Stimulated activated CD8-positive, alpha-beta memory T cell treated with anti-CD3 and anti-CD28 coated beads, Interleukin-15, amount 100 ng/mL, for 4 hours (primary cell): ENCODE data around the gene SHB.
"Not testable (repeated sequence)": the region's sequence is repeated elsewhere in the genome, so short reads cannot be mapped to it uniquely, and the experiment has no call there.

ENCODE experiments used
- DNase-seq, 2 donors: peaks; one replicate each; pipeline ENCODE4 v3.0.0-alpha.2; 2020; ENCODE audit warnings: low read depth in 2 of 2

The SHB gene

DNA sequence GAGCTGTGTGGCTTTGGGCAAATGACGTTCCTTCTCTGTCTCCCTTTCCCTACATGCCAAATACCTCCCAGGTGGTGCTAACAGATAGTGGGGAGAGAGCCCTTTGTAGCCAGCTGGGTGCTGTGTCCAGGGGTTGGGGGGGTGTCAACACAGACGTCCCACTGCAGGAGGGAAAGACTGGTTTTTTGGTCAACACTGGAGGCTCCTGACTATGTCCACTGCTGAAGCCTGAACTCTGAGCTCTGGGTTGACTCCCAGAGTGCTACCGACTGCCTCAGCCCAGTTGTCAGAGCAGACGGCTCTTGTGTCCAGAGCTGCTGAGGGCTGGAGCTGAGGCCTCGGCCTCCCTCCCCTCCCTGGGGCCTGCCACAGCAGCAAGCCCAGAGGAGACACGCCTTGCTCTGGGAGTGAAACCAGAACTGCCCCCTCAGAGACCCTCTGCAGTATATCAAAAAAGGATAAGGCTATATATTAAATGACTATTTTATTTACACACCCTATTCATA is 150.3 kb downstream of the SHB start:
- no peak for DNase-seq

DNA sequence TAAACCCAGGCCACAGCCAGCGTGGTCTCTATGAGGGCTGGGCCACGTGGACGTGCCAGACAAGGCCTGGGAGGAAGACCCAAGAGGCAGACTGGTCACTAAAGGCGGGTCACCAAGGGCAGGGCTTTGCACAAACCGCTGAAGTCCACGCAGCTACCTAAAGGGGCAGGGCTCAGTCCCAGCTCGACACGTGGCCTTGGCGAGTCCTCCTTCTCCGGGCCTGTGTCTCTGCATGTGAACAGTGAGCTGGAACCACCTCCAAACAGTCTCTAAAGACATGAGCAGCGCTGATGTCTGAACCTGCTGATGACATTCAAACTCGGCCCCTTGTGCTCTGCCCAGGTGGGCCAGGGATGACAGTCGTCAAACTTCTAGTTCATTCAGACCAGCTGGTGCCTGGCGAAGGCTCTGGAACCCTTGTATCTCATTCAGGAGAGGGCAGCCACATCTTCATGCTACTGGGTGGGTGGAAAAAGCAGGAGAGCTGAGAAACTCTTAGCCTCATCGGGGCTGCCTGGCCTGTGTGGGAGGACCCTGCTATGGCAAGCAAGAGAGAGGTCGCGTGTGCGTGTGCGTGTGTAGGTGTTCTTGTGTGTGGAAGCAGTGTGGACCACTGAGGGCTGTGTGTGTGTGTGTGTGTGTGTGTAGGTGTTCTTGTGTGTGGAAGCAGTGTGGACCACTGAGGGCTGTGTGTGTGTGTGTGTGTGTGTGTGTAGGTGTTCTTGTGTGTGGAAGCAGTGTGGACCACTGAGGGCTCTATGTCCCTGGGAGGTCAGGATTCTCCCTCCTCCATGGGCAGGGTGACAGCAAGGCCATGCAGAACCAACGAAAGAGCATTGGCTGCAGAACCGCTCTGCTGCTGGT is 151.0 kb downstream of the SHB start:
- no peak for DNase-seq

GRCh38 chr9:37917313-37917731 is 151.7 kb downstream of the SHB start:
- no peak for DNase-seq

DNA sequence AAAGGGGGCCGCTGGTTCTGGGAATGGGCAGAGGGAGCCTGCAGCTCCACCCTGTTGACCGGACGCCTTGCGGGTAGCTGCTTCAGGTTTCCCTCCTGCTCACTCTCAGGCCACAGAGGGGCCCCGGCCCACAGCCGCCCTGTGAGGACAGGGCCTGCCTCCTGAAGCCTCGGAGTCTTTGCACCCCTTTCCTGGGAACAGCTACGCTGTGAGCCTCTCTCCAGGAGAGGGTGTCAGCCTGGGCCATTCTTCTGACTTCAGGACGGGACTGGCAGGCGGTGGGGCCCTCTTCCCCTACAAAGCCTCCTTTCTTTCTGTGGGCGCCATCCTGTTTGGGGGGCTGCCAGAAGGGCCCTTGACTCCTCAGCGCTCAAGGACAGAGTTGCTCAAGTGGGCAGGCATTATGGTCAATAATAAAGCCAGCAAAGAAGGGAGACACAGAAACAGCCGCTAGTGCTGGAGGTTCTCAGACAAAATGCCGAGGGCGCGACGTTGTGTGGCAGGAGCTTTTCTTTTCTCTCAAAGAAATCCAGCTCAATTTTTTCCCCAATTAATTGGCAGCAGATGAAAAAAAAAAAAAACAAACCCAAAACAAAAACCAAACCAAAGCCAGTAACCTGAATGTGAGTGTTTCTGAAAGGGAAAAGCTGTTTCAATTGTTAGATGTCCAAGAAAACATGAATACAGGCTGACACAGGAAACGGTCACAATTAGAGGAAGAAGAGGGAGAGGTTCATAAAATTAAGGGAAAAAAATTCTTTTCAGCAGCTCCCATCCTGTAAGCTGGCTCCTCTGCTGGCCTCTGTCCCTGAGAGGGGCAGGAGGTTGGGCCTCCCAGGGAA is 152.3 kb downstream of the SHB start:
- no peak for DNase-seq

GRCh38 chr9:37915911-37916470 is 153.0 kb downstream of the SHB start:
- no peak for DNase-seq

DNA sequence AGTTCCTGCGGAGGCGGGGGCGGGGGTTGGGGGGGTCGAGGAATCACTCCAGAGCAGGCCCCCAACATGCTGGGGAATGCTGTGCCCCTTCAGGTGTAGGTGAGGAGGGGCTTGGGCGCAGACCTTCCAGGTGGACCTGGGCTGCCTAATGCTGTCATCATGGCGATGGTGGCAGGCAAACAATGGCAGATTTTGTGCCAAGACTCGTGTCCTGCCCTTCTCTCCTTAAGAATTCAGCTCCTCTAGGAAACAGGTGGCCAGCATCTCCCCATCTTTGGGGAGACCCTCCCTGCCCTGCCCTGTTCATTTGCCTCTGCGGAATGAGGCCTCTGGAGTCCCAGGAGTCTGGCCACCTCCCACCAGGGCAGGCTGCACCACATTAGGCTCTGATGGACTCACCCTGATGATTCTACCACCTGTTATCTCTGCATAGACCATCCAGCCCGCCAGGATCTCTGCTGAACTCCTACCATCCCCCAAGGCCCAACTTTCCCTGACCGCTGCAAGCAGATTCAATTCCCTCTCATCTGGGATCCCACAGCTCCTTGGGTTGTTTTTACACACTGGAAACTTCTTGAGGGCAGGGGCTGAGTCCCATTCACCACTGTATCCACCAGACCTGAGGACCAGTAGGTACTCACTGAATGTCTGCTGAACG is 154.2 kb downstream of the SHB start:
- DNase-seq, result no peak

GRCh38 chr9:37914154-37914551 is 154.9 kb downstream of the SHB start:
- no peak for DNase-seq

DNA sequence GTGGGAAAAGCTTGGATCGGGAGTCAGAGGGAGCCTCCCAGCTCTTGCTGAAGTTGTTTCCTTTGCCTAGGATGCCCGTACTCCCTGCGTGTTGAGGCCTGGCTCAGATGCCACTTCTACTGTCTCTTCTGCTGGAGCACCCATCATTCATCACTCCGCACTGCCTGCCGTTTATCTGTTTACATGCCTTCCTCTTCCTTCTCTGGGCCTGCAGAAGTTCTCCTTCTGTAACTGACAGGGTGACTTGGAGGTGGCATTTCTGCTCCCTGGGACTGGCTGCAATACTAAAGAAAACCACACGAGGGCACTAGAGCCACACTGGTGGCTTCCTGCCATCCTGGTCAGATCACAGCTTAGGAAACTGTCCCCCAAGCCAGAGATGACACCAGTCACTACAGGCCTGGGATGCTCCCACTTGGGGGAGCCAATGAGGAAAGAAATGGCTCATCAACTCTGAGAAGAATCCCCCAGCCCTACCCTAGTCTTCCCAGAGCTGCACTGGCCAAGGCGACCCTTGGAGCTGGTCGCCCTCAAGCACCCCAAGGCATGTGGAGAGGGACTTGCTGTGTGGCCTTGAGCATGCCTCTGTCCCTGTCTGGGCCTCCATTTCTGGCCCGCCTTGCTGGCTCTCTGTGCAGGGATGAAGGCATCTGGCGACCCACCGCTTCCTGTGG is 155.4 kb downstream of the SHB start:
- DNase-seq, result peak; percentile 48 to 53

- DNase-seq, result no peak
Measured at GRCh38 chr9:37911271-37911681, 157.8 kb downstream of the SHB start.

GRCh38 chr9:37910271-37910670 is 158.8 kb downstream of the SHB start:
- DNase-seq, result no peak

GRCh38 chr9:37909836-37910235 is 159.2 kb downstream of the SHB start:
- DNase-seq, result not testable (repeated sequence)

DNA sequence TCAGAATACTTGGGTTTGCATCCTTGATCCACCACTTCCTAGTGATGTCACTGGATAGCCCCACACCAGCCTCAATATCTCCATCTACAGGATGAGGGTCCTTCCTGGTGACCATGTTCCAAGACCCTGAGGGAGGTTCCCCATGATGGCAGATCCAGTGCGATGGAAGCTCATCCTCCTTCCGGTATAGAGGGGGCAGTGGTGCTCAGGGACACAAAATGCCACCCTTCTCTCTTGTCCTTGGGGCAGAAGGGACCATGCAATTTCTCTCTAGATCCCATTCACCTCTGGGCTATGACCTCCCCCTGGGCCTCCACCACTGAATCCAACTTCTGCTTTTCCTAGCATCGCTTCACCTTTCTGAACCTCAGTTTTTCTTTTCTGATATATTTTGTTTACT is 159.7 kb downstream of the SHB start:
- no peak for DNase-seq

DNA sequence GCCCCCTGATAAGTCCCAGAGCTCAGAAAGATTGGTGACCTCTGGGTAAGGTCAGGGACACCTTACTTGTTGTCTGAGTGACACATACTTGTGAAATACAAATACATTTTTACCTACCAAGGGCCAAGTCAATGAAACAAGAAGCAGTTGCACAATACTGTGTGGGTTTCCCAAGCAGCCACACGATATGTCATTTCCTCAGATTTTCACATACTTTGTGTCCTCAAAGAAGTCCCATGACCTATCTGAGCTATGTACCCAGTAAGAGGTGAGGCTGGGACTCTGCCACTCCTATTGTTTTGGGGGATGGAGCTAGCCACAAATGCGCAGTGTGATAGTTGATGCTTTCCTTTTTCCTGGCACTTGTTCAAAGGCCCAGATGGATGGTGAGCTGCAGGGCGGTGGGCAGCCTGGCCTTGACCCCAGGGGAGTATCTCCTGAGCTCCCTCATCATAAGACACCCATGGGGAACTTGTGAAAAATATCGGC is 160.3 kb downstream of the SHB start:
- no peak for DNase-seq

- DNase-seq, result no peak
Measured at GRCh38 chr9:37908283-37908682, 160.7 kb downstream of the SHB start.

DNA sequence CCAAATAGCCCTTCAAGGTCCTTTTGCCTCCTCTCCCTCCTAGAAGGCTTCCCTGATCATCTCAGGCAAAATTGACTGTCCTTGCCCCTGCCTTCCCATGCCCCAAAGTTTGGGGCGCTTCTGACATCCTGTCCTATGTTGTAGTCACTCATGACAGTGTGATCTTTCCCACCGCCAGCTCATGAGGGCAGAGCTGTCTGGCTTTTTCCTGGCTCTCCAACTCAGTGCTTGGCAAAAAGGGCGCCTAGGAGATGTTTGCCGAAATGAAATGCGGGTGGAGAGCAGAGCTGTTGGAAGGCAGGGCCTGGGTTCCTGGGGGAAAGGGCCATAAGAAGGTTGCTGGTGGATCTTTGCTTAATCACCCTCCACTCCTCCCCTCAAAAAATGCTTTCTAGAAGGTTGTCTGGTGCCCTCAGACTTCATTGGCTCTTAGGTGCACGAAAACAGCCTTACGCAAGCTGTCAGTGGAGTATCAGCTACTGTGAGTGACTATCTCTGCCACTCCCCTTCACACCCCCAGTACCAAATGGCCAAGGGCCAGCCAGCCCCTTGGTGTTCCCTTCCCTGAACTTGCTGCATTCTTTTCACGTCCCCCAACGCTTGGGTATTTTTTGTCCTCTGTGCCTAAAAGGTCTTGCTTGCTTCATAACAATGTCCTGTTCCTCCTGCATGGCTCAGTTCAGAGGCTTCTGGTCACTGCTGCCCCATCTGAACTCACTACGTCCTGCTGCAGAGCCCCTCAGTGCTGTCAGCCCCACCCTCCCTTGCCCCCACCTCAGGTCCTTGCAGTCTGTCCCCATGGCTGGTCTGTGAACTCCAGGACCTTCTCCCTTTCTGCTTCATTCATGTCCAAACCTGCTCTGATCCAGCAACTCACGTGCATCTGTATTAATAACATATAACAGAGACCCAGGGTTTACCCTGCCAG is 162.5 kb downstream of the SHB start:
- no peak for DNase-seq

DNA sequence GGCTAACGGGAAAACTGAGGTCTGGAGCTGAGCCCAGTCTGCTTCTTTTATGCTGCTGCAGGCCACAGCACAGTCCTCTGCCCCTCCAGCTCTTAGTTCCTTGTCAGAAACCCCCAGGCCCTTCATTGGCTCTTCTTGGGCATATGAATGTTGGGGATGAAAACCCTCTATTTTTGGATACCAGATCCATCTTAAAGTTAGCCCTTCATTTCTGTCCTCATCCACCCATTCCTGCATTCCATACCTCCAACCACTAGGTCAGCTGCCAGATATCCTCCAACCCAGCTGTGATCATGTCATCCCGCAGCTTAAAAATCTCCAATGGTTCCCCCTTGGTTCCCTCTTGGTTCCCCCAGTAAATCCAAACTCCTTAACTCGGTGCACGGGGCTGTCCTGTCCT is 163.3 kb downstream of the SHB start:
- DNase-seq, result no peak

GRCh38 chr9:37905131-37905505 is 163.9 kb downstream of the SHB start:
- DNase-seq, result no peak

DNA sequence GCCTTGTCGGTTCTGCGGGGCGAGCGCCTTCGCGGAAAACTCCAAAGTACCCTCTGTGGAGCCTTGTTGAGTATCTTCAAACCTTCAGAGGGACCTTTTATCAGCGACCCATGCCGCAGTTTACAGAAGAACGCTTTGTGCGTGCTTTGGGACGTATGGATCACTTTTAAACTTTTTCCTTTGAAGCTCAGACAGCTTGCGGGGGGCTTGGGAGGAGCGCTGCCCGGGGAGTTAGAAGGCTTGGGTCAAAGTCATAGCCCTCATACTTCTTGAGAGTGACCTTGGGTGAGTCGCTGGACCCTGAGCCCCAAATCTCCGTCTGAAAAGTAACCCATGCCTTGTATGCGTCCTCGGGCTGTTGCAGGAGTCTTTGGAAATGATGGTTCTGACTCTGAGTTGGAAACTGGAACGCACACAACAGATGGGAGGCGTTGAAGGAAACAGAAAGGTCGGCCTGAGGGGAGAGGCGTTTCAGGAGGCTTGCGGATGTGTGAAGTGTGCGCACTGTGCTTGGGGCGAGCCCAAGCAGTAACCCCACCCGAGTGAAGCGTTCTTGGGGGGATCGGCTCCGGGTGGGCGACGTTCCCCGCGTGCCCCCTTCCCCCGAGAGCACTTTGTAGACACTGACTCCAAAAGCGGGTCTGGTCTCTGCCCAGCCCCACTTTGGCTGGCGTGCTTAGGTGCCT is 164.4 kb downstream of the SHB start:
- DNase-seq, result no peak

DNA sequence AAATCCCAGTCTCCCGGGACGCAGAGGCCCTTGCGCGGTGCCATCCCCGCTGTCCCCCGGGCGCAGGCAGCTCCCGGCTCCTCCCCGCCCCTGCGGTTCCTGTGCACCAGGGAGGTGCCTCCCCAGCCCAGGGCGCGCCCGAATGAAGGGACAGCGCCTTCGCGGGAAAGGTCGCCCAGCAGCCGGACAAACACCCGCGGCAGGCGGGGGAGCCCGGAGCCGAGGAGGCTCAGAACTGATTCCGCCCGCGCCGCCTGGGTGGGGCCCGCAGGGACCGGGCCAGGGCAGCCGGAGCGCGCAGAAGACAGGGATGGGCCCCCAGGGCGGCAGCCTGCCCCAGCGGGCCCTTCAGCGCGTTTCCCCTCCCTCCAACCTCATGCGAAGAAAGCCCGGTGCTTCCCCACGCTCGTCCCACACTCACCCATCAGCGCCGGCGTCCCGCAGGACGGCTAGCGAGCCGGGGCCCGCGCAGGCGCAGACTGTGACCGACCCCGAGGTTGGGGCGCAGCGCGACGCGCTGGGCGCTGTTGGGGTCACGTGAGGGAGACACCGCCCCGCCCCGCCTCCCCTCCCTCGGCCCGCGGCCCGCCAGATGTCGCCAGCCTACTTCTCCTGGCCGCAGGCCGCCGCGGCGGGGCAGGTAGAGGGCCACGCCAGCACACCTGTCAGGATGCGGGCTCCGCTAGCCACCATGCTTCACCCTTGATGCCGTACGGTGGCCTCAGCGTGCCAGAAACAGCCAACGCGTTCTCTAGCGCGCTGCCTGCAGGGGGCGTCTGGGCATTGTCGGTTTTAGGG is 165.2 kb downstream of the SHB start, which contains the start of gene SLC25A51:
SLC25A51 (minus strand) TSS at position 481 of the 798 bp plus-strand sequence. CDS start 15,577 bp downstream, outside the sequence.
- peak; percentile 88 to 89 for DNase-seq
